Measurements from ENCODE around the gene KL.
A peak's percentile ranks its signal among the peaks of the same experiment; 100 is the strongest.

The KL gene

DNA sequence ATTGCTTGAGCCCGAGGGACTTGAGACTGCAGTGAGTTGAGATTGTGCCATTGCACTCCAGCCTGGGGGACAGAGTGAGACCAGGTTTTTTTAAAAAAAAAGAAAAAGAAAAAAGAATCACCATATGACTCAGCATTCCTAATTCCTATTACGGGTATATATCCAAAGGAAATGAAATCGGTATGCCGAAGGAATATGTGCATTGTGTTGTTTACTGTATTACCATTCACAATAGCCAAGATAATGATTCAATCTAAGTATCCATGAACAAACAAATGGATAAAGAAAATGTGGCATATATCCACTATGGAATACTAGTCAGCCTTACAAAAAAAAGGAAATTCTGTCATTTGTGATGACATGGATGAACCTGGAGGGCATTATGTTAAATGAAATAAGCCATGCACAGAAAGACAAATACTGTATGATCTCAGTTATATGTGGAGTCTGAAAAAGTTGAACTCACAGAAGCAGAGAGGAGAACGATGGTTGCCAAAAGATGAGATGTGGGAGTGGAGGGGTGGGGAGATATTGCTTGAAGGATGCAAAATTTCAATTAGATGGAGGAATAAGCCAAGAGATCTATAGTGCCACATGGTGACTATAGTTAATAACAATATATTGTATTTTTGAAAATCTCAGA lies 4.3 kb upstream of the KL start:
- TF ChIP-seq CTCF (conservative IDR thresholded peaks at IDR 0.05; ENCODE audit: low read depth, low read length), result no peak
- no peak for DNase-seq (ENCODE audit: low read depth)
- no peak overlapping the region for H3K4me3 ChIP-seq (ENCODE audit: low read length)

DNA sequence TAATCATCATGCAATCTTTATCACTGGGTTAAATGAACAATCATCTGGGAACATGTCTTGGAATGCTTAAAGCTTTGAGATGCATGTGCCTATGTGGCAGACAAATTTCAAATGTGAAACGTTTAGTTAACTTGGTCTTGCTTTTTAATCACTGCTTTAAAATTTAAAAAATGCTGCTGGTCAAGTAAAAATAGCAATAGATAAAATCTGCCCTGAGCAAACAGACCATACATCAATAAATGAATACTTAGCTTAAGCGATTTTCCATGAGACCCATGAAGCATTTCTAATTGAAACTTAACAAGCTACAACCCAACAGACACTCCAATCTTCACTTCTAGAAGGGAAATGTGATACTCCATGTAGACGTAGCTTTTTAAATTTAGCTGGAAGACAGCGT lies 1.9 kb upstream of the KL start:
- no peak for DNase-seq (ENCODE audit: low read depth)
- no peak overlapping the region for H3K4me3 ChIP-seq (ENCODE audit: low read length)
- no peak for TF ChIP-seq CTCF (conservative IDR thresholded peaks at IDR 0.05; ENCODE audit: low read depth, low read length)

- no peak overlapping the region for H3K4me3 ChIP-seq (ENCODE audit: low read length)
- DNase-seq (ENCODE audit: low read depth), result no peak
- TF ChIP-seq CTCF (conservative IDR thresholded peaks at IDR 0.05; ENCODE audit: low read depth, low read length), result no peak
These were observed 968 bp upstream of the KL start for GRCh38 chr13:33015241-33015668.

GRCh38 chr13:33015791-33016323 lies 366 bp upstream of the KL start:
- no peak for TF ChIP-seq CTCF (conservative IDR thresholded peaks at IDR 0.05; ENCODE audit: low read depth, low read length)
- DNase-seq (ENCODE audit: low read depth), result no peak
- no peak overlapping the region for H3K4me3 ChIP-seq (ENCODE audit: low read length)

DNA sequence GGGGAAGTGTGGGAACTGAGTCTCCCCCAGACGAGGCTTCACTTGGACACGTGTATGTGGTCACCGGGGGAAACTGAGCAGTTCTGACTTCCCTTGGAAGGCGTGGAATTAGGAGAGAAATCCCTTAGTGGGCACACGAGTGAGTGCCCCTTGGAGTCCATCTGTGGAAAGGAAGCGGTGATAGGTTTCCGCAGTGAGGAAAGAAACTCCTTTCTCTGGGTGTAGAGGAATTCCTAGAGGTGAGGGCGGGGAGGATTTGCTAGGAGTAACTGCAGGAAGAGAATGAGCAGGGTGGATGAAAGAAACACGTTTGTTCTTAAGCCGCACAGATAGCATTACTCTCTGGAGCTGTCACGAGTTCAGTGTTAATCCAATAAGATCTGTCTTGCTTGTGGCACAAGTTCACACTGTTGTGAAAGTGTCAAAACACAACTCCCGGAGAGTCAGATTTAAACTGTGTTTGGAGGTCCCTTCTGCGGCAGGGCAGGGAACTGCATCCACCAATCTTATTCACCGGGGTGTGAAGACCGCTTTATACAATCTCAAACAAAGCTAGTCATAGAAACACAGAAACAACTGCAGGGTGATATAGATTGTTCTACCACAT lies 1.2 kb downstream of the KL start:
- DNase-seq (ENCODE audit: low read depth), result peak; percentile 89
- peak; percentile 73 for TF ChIP-seq CTCF (conservative IDR thresholded peaks at IDR 0.05; ENCODE audit: low read depth, low read length)
- H3K4me3 ChIP-seq (ENCODE audit: low read length), result peak overlapping the region; percentile 39

- no peak overlapping the region for H3K4me3 ChIP-seq (ENCODE audit: low read length)
- no peak for DNase-seq (ENCODE audit: low read depth)
- no peak for TF ChIP-seq CTCF (conservative IDR thresholded peaks at IDR 0.05; ENCODE audit: low read depth, low read length)
These were observed 2.7 kb downstream of the KL start for GRCh38 chr13:33018886-33019285.

- TF ChIP-seq CTCF (conservative IDR thresholded peaks at IDR 0.05; ENCODE audit: low read depth, low read length), result no peak
- no peak overlapping the region for H3K4me3 ChIP-seq (ENCODE audit: low read length)
- DNase-seq (ENCODE audit: low read depth), result no peak
These were observed 6.8 kb downstream of the KL start for GRCh38 chr13:33022986-33023385.
